Jurkat, Clone E6-1 (cell line): Measurements from ENCODE around the gene LRRC56.

Source experiments
- DNase-seq: peaks from one replicate; pipeline ENCODE4 v3.0.0-alpha.2; 2011; ENCODE audit warnings: low read depth, low spot score
- H3K4me3 ChIP-seq: 2 replicates; pipeline ENCODE4 v1.5.1; 2011; ENCODE audit warnings: mild to moderate bottlenecking, low read length, control low read depth, moderate library complexity

Gene LRRC56

GRCh38 chr11:535519-536454, 1.5 kb upstream of the LRRC56 start, which contains the start of gene HRAS:
HRAS (minus strand) TSS chr11:535576.
- H3K4me3 ChIP-seq = peak within 1 kb of the TSS; percentile 70
- peak; percentile 89 for DNase-seq

- DNase-seq = no peak
- H3K4me3 ChIP-seq = peak overlapping the region; percentile 43
These were observed 499 bp downstream of the LRRC56 start for GRCh38 chr11:537622-538430.

- H3K4me3 ChIP-seq = no peak overlapping the region
- DNase-seq = no peak
These were observed 1.2 kb downstream of the LRRC56 start for GRCh38 chr11:538431-539051.

DNA sequence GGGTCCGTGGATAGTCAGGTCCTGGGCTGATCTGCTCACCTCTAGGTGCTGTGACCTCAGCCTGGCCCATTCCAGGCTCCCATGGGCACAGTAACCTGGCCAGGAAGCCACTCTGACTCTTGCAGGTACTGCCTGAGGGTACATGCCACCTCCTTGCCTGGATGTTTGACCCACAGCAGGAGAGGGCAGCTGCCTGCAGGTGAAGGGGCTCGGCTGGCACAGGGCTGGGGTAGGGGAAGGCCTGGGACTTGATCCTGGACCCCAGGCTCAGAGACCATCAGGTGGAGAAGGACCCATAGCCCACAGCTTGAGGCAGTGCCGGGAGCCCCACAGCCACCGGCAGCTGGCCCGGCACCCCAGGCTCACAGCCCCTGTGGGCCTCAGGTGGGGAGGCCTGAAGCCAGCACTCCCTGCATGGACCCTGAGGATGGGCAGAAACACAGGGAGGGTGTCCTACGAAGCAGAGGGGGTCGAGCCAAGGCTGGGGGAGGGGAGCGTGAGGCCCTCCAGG, 2.7 kb downstream of the LRRC56 start:
- H3K4me3 ChIP-seq = no peak overlapping the region
- no peak for DNase-seq

- no peak for DNase-seq
- H3K4me3 ChIP-seq = no peak overlapping the region
These were observed 3.5 kb downstream of the LRRC56 start for GRCh38 chr11:540583-541432.

DNA sequence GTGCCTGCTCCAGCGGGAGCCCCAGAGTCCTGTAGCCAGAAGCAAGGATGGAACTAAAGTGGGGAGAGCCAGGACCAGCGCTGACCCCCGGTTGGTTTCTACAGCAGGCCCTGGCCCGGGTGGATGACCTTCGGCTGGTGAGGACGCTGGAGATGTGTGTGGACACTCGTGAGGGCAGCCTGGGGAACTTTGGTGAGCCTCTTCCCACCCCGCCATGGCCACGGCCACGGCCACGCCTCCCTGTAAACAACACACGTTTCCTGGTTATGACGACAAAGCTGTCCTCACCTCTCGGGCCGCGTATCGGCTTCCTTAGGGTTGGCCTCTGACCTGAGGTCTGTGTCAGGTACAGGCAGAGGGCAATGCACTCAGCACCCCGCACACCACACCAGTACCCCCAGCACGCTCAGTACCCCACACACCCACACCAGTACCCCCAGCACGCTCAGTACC, 4.1 kb downstream of the LRRC56 start:
- no peak overlapping the region for H3K4me3 ChIP-seq
- no peak for DNase-seq

DNA sequence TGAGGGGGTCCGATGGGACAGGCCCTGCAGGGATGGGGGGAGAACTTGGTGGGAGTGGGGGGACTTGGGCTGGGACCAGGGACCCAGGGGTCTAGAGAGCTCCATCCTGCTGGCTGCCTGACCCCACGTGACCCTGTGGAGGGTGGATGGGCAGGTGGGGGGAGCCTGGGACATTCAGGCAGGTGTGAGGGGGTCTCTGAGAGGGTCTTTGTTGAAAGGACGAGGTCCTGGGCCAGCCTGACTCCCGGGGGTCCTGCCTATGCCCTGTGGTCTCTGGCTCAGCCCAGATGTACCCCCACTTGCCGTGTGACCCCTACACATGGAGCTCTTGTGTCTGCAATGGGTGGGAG, 7.5 kb downstream of the LRRC56 start:
- no peak overlapping the region for H3K4me3 ChIP-seq

DNA sequence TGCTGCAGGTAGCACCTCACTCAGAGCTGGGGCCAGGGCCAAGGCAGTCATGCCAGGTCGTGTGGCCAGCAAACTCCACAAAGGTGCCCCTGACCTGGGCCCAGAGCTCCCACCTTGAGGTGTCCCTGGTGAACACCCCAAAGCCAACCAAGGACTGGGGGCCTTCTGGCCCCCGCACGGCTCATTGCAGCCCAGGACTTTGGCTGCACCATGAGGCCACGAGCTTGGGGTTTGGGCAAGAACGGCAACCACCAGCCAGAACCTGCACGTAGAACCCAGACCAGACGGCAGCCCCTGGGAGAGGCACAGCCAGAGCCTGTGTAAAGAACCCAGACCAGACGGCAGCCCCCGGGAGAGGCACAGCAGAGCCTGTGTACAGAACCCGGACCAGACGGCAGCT, 7.8 kb downstream of the LRRC56 start:
- DNase-seq = no peak
- H3K4me3 ChIP-seq = no peak overlapping the region

More for the DNA sequence above, 7.5 kb downstream of the LRRC56 start:
- no peak for DNase-seq

DNA sequence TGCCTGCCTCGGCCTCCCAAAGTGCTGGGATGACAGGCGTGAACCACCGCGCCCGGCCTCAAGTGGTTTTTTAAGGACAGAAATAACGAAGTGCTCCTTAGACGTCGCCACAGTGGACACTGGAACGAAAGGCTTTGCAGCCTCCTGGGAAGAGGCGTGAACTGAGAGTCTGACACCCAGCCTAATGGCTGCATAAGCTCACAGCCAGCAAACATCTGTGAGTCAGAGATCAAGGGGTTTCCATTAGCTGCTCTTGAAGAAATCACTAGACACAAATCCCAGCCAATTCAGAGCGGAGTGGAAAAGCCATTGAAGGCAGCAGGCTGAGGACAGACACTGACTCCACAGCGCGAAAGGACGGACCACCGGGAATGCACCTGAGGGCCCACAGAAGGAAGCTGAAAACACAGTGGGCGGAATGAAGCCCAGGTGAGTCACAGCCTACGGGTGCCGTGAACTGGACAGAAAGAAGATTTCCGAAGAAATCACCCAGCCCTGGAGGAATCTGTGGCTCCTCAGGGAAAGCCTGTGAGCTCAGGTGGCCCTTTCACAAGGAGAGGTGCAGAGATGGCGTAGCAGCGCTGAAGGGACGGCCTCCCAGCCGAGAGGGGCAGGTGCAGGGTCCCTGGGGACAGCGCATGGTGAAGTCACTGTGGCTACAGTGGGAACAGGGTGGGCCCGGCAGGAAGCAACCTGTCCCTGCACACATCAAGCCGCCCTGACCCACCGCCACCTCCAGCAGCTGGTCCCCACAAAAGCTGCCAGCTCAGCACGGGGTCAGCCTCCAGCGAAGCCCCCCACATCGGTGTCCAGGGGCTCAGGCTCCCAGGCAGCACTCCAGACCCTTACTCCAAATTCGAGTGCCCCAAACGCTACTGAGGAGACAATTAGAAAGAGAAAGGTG, 11.6 kb downstream of the LRRC56 start:
- DNase-seq = no peak
- no peak overlapping the region for H3K4me3 ChIP-seq

- H3K4me3 ChIP-seq = no peak overlapping the region
- no peak for DNase-seq
These were observed 12.9 kb downstream of the LRRC56 start for GRCh38 chr11:550021-550745.

DNA sequence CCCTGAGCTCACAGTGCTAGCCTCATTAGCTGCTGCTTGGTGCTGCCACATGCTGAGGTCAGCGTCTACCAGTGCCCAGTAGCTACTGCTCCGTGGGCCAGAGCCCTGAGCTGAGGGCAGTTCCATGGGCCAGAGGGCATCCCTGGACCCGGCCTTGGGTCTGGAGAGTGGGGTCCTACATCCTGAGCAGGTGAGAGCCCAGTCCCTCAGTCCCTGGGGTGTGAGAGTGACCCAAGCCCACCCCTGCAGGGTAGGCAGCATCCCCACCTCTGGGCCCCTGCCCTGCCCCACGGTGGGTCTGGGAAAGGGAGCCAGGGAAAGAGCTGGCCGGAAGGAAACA, 13.4 kb downstream of the LRRC56 start:
- H3K4me3 ChIP-seq = no peak overlapping the region
- DNase-seq = no peak

- no peak for DNase-seq
- H3K4me3 ChIP-seq = no peak overlapping the region
These were observed 13.8 kb downstream of the LRRC56 start for GRCh38 chr11:551131-551530.

- no peak for DNase-seq
- no peak overlapping the region for H3K4me3 ChIP-seq
These were observed 14.3 kb downstream of the LRRC56 start for GRCh38 chr11:551596-551995.

- no peak for DNase-seq
- no peak overlapping the region for H3K4me3 ChIP-seq
These were observed 16.0 kb downstream of the LRRC56 start for GRCh38 chr11:553083-553987.

DNA sequence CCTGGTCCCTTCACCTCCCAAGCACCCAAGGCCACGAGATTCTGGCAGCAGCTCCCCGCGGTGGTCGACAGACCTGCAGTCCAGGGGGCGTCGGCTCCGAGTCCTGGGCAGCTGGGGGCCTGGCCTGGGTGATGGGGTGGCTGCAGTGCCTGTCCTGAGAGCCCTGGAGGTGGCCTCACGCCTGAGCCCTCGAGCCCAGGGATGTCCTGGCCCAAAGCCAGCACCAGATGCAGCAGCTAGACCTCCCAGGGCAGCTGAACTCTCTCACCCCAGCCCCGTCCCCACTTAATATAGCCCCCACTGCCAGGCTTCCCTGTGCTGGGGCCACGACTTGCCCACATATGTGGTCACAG, 16.6 kb downstream of the LRRC56 start:
- DNase-seq = no peak
- no peak overlapping the region for H3K4me3 ChIP-seq
